ENCODE data around the gene PSME3IP1.

PSME3IP1 gene

DNA sequence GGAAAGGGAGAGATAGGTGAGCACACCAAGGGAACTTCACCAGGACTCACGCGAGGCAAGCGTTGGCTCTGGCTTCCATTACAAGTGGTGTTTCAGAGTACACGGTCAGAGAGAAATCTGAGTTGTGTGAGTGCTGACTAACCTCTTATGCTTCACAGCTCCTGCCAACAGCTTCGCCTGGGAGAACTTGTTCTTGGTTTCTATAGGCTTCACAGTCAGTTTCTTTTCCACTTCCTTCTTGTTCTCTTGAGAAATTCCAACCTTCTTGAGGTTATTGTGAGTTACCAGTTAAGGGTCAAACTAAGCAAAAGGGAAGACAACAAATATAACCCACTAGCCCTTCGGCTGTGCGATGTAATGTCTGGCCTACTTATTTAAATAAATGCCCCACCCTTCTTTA is 18.9 kb downstream of the PSME3IP1 start:
- DNase-seq, result no peak

DNA sequence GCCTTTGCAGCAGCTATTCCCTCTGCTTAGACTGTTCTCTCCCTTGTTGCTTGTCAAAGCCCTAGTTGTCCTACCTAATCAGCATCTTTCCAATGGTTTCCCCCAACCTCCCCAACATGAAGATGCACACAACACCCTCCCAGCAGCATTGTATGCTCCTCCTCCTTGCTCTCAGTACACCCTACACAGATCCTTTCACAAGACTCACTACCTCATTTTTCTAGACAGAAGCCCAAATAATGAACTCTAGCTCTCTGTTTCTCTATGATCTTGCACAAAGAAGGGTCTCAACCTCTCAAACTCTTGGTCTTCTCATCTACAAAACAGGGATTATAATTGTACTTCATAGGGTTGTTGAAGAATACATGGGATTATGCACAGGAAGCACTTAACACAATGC is 19.4 kb downstream of the PSME3IP1 start:
- no peak for DNase-seq

DNA sequence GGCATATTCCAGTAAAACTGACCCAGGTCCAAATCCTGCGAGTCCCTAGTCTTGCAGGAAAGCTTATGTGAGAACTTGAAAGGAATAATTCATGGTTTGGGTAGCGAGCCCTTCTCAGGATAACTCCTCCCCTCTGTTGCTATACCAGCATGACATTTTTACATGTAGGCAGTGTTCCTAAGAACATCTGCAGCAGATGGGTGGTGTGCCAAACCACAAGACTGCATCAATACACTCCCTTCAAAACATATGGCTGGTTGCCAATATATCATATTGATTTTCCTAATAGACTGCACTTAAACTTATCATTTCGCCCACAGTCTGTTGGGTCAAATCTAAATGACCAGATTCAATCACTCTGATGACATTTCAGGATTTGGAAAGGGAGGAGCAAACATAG is 19.9 kb downstream of the PSME3IP1 start:
- DNase-seq, result no peak

DNA sequence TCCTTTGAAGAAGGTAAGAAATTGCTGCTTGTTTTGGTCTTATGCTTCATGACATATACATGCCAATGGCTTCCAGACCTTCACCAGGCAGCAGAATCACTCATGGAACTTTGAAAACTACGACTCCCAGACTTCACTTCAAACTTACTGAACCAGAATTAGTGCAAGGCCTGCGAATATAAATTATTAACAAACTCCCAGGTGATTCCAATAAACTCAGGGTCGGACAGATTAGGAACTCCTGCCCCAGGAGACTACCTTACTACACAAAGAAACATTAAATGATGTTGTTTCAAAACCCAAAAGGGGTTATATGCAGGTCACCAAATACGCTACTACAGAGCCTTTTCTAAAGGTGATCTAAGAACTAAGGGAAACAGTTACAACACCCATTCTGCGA is 20.4 kb downstream of the PSME3IP1 start:
- DNase-seq, result no peak

DNA sequence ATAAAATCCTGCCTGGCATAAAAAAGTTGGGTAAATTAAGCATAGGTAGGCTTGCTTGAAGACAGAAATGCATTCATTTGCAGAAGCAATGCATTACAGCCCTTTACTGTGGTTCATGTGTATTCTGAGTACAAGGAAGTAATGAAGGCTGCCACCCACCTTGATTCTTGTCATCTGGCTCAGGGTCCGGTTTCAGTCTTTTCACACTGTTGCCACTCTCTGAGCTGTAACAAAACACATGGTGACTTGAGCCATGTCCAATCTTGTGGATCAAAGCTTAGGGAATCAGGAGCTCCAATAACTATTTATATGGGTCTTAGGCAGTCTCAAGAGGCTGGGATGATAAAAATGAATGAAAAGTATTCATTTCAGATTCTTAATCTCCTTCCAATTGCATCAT is 22.0 kb downstream of the PSME3IP1 start:
- DNase-seq, result no peak

DNA sequence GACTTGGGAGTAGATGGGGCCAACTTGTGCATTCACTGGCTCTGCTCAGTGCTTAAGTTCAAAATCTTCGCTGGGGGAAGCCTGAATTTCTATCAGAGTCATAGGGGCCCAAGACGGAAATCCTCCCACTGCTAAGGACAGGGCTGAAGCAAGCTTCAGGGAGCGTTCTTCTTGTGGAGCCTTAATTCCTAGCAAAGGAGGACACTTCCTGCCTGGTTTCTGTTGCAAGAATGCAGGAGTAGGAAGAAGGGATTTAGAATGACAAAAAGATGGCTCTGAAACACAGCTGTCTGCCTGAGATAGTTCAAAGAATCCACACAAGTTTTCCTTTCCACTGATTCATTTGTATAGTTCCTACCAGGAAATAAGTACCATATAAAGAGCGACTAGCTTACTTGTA is 26.4 kb downstream of the PSME3IP1 start:
- no peak for DNase-seq

DNA sequence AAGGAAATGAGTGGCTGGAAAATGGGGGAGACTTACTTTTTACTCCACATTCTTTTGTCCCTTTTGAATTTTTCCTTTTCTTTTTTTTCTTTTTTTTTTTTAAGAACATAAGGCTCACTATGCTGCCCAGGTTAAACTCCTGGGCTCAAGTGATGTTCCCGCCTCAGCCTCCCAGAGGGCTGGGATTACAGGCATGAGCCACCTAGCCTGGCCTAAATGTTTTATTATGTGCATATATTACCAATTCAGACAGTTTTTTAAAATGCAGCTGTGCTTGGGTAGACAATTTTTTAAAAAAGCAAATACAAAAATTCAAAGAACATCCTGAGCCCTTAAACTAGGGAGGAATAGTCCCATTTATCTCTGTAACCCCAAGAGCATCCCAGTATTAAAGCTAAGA is 28.3 kb downstream of the PSME3IP1 start:
- DNase-seq, result no peak

DNA sequence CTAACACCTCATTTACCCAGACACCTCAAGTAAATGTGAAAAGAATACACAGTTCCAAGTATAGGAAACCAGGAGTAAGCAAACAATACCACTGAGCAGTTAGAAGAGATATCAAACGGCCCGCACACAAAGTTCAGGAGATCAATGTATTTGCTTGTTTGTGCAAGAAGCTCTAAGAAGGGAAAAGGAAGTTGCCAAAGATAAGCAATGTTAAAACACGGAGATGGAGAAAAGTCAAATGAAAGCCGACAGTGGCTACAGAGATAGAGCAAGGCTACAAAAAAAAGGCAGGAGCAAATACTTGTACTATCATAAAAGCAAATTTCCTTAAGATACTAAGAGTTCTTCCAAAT is 29.5 kb downstream of the PSME3IP1 start:
- DNase-seq, result no peak

DNA sequence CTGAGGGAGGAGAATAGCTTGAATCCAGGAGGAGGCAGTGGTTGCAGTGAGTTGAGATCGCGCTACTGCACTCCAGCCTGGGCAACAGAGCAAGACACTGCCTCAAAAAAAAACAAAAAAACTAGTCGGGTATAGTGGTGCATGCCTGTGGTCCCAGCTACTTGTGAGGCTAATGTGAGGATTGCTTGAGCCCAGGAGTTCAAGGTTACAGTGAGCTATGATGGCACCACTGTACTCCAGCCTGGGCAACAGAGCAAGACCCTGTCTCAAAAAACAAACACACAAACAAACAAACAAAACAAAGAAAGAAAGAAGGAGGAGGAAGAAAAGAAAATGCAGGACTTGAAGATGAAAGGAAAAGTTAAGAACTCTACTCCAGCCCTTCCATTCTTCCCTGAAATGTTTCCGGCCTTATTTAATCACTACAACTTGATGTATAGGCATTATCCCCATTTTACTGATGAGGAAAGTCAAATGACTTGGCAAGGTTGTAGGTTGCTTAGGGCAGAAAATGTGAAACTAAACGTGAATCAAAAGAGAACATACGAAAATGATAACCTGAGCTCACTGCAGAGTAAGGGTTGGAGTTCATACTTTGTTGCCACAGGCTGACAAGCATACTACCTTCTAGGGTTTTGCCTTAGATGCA is 30.0 kb downstream of the PSME3IP1 start:
- no peak for DNase-seq

DNA sequence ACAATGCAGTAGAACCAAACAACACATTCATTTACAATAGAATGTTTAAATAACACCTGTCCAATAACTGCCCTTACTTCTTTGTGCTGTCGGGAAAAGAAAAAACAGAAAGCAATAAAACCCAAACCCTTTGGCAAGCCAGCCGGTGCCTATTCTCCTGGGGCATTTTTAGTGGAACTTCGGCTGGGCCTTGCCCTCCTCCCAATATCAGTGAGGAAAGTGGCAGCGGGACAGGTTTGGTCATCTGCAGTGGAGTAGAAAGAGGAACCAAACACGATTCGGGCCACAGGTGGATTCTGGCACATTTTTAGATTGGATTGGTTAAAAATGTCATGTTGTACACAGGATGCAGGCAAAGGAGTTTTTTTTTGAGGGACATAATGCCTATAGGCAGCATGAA is 32.0 kb downstream of the PSME3IP1 start:
- DNase-seq, result no peak

DNA sequence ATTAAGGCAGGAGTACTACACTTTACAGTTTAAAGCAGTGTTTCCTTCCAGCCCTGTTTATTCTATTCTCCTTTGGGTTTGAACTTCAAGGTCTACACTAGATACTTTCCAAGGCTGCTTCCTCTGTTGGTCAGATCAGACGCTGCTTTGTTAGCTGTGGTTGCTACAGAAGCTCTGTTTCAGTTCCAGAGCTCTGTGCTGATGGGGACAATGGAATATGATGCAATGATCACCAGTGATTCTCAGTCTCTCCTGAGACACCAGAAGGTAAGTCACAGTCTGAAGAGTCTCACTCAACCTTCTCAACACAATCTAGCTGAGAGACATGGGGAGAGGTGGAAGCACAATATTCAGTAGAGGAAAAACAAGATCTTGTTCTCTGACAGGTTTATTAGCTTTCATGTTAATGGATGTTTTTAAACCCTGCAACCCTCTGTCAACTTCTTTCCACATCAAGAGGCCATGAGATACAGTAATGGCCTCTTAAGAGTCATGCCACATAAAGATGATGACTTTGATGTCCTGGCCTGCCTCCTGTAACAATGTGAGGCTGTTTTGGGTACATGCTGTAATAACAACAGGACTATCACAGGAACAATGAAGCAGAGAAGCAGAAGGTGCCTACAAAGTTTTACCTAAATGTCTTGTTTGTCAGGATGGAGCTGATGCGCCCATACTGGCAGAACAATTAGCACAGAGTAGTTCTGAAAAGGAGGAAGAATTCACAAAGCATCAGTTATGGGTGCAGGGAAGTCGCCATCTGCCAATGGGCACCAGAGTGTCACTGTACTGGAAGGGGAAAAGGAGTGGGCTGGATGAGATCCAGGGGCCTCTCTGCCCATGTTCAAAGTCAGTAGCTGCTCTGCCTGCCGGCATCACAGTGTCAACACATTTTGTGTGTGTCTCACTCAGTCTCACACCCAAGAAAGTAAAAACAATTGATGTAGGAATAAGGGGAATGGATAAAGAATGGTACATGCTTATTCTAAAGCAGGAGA is 33.4 kb downstream of the PSME3IP1 start:
- no peak for DNase-seq

DNA sequence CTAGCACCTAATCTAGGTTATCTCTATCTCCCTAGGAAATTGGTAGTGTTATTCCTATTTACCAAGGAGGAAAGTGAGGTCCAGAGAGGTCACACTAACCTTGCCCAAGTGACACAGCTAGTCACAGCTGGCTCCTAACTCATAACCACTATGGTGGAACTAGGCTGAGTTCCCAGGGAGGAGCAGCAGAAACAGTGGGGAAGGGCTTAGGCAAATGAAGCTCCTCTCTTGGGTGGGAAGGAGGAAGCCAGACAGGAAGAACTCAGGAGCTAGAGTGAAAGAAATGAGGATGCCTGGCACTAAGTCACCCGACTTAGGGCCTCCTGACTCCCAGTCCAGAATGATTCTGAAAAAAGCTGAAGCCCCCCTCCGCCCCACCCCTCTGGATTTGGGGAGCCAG is 34.5 kb downstream of the PSME3IP1 start:
- DNase-seq, result no peak

DNA sequence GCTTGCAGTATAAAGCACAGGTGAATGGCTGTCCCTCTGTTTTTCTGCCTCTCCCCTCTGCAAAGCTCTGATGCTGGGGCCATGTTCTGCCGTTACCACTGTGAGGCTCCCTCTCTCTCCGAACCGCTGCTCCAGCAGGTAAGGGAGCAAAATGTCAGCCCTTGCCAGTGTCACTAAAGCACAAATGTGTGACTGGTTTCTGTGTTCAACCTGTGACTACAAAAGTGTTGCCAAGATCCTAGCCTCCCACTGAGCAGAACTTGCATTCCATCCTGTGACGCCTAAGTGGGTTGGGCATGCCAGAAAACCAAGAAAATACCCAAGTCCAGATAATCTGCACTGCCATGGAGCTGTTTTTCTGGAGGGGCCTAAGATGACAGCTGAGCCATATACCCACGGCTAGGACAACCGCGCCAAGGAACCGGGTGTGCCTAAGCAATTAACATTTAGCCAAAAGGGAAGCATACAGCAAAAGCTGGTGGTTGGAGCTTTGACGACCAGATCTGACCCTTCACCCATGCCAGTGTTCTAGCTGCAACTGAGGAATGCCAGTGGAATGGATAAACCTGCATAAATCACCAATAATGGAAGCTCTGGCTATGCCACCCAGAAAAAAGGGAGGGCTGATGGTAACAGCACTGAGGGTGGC is 35.0 kb downstream of the PSME3IP1 start:
- DNase-seq, result no peak

DNA sequence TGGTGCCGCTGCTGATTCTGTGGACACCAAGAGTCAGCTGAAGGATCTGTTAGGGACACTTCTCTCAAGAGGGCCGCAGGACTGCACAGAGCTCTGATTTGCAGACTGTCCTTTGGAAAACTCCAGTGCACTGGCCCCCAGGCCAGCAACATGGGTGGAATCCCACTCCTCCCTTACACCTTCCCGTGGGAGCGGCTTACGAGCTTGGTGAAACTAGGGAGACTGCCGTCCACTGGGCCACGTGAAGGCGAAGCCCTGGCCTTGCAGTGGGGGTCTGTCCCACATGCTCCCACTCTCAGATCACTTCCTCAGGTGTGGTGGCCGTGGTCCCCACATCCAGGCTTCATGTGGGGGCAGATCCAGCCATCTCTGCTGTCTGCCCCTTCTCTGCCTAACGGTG is 36.4 kb downstream of the PSME3IP1 start:
- DNase-seq, result no peak

DNA sequence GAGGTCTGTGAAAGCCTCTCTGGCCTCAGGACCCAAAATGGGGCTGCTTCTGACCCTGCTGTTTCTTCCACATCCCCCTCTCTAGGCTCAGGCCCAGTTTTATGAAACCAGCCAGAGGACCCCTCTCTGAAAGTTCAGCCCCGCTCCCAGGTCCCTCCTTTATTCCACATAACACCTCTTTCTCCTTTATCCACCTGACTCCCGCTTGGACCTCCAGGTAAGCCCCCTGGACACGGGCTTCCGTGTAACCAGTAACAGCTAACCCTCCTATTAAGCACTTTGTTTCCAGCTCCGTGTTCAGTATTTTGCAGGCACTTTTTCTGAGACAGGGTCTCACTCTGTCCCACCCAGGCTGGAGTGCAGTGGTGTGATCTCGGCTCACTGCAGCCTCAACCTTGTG is 37.4 kb downstream of the PSME3IP1 start:
- DNase-seq, result no peak

DNA sequence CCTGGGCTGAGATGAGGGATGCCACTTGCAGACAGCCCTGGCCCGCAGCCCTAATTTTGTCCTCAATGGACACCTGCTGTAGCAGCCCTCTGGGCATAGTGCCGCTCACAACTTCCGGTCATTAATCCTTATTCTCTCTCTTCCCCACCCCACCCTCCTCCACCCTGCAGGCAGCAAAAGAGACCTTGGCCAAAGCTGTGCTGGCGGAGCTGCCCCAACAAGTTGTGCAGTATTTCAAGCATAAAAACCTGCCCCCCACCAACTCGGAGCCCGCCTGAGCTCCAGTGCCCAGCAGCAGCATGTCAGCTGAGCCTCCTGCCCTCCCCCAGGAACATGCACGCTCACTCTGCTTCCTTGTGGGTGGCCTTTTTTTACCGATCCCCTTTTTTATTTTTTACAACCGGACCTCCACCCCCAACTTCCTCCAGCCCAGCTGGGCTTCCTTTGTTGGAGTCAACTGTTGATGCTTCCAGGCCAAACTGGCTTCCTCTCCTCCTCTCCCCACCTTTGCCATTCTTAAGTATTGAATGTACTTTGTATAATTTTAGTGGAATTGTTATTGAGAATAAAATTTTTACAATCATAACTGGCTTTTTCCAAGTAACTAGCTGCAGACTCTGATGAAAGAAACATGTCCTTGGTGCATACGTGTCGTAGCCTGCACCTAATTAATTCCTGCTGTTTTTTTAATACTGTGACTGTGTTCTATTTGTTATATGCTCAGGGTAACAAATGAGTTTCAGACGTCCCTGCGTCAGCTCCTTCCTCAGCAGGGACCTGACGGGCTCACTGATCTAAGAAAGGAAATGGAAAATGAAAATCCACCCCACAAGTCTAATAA is 38.2 kb downstream of the PSME3IP1 start:
- DNase-seq, result no peak

DNA sequence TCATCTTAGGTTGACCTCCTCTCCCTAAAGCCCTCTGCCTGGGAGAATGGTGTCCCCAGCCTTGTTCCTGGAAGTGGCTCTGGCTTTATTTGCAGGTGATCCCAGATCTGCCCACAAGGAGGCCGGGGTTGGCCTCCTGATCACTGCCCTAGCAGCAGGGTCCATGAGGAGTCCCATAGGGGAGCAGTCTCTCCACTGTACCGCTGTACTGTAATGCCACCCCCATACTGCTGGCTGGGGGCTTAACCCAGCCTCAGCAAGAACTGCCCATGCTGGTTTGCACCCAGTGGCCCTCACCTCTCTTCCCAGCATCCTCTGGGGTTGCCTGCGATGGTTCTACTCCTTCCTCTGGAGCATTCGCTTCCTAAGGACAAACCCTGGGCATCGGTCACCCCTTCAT is 39.1 kb downstream of the PSME3IP1 start:
- no peak for DNase-seq

DNA sequence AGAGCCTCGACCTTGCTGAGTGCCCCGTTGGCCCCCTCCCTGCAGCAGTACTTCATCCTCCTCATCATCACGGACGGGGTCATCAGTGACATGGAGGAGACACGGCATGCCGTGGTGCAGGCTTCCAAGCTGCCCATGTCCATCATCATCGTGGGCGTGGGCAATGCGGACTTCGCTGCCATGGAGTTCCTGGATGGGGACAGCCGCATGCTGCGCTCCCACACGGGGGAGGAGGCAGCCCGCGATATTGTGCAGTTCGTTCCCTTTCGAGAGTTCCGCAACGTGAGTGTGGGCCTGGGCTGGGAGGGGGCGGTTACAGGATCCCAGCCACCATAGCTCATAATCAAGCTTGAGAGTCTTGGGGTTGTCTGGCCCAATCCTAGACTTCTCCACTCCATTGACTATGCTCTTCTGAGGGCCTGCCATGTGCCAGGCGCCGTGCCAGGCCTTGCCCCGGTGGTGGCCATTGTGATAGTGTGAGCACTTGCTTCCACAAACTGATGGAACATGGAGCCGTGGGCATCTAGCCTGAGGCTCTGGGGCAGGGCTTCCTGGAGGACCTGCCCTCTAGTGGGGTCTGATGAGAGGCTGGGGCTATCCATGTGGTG is 39.7 kb downstream of the PSME3IP1 start:
- no peak for DNase-seq

DNA sequence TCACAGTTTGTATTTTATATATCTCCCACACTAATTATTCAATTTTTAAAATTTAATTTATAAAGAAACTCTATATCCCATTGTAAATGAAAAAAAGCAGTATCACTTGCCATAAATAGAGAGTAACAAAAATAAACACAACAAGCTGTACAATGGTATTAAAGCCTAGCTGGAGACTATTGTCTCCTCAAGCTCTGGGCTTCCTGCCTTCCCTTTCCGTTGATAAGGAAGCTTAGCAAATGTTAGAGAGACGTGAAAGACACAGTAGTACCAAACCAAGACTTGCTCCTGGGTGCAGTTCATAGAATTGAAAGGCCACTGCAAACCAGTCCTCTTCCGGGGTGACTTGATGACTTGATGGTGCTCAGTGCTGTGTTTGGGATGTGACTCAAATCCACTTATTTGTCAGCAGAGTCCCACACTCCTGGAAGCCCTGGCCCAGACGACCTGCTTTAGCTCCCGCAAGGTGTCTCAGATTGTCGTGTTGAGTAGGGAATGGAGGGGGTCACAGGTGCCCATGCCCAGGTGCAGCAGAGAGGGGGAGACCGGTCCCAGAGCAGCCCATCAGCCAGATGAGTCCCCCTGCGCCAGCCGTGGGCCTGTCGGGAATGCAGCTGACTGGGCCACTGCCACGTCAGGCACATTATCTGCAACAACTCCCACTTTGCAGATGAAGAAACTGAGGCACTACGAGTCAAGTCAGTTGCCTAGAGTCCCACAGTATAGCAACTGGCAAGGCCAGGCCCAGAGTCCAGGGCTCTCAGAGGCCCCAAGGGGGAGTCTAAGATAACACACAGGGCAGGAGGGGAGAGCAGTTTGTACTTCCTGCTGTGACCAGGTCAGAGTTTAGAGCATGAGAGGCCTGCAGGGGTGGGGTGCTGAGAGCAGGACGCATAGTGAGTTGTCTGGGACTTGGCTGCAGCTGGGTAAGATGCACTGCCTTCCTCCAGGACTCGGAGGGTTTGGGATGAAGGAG is 40.5 kb downstream of the PSME3IP1 start:
- DNase-seq, result no peak

DNA sequence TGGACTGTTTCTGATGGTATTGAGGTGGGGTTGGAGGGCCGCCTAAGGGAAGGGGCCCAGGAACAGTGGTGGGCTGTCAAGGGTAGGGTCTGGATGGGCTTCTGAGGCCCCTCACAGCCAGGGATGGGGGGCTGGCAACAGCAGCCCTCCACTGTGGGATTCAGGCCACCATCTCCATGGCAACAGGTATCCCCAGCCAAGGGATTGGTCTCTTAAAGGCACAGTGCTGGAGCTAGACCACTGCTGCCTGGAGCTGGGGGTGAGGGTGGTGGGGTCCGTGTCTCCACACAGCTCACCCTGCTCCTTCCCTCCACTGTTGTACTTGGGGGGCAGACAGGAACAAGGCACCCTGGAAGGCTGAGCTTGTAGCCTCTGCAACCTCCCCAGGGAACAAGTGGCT is 41.8 kb downstream of the PSME3IP1 start:
- no peak for DNase-seq
